Fibroblast of lung (primary cell): ENCODE data around the gene TENT5A. TPM values are rescaled to one million over a fixed set of nuclear protein-coding genes. Genes with fewer than 3 reads are reported as not detected.

Source experiments
- DNase-seq, 2 donors: peaks; one replicate each; pipeline versions ENCODE4 v3.0.0 to v3.0.0-alpha.2; 2010; ENCODE audit warnings: low read depth in 2 of 2
- H2AFZ ChIP-seq: 2 replicates; pipeline ENCODE4 v1.5.1; 2012; ENCODE audit warnings: low read length, control low read depth, inconsistent platforms
- H3K27ac ChIP-seq: 2 replicates; pipeline ENCODE4 v1.5.1; 2011; ENCODE audit warnings: low read length, control low read depth; ENCODE audit not compliant: insufficient read depth
- H3K27me3 ChIP-seq: 2 replicates; pipeline ENCODE4 v1.5.1; 2011; ENCODE audit warnings: mild to moderate bottlenecking, low read length; ENCODE audit not compliant: control insufficient read depth, insufficient read depth
- H3K36me3 ChIP-seq: 2 replicates; pipeline ENCODE4 v1.5.1; 2011; ENCODE audit warnings: low read length; ENCODE audit not compliant: control insufficient read depth, insufficient read depth
- H3K4me1 ChIP-seq: 2 replicates; pipeline ENCODE4 v1.5.1; 2011; ENCODE audit warnings: low read length; ENCODE audit not compliant: control insufficient read depth, insufficient read depth; ENCODE audit errors: extremely low read depth
- H3K4me2 ChIP-seq: 2 replicates; pipeline ENCODE4 v1.5.1; 2011; ENCODE audit warnings: low read length, control low read depth; ENCODE audit not compliant: insufficient read depth; ENCODE audit errors: extremely low read depth
- H3K4me3 ChIP-seq, 4 experiments: fragments of 200-600 bp in 1 of 4; sonication (generic) in 1 of 4; replicated peaks in 1 of 4; 2 replicates each; pipeline ENCODE4 v1.5.1; 2011 to 2016; ENCODE audit warnings: low read length in 4 of 4, low read depth in 3 of 4, mild to moderate bottlenecking in 3 of 4, control low read depth in 2 of 4, inconsistent platforms in 1 of 4, mixed read lengths in 1 of 4; ENCODE audit not compliant: insufficient read depth in 1 of 4; ENCODE audit errors: control extremely low read depth in 1 of 4
- H3K79me2 ChIP-seq: 2 replicates; pipeline ENCODE4 v1.5.1; 2012; ENCODE audit warnings: mild to moderate bottlenecking, low read length, inconsistent platforms; ENCODE audit not compliant: control insufficient read depth, insufficient read depth
- H3K9ac ChIP-seq: 2 replicates; pipeline ENCODE4 v1.5.1; 2011; ENCODE audit warnings: mild to moderate bottlenecking, low read length, control low read depth; ENCODE audit not compliant: insufficient read depth
- H3K9me3 ChIP-seq: 2 replicates; pipeline ENCODE4 v1.5.1; 2012; ENCODE audit warnings: low read depth, low read length; ENCODE audit not compliant: control insufficient read depth, insufficient read depth
- H4K20me1 ChIP-seq: 2 replicates; pipeline ENCODE4 v1.5.1; 2011; ENCODE audit warnings: low read length; ENCODE audit not compliant: control insufficient read depth, insufficient read depth; ENCODE audit errors: extremely low read depth
- EZH2 ChIP-seq: IDR thresholded peaks from 2 replicates; pipeline ENCODE4 v1.5.1; 2012; ENCODE audit warnings: low read length, control low read depth, mild to moderate bottlenecking; ENCODE audit errors: missing control alignments
- polyA plus RNA-seq, 2 donors: library from polyadenylated mRNA; depleted of rRNA in 1 of 2; stranded (reverse) in 1 of 2; unstranded in 1 of 2; fragments of >200 nt; gene quantifications; 2 replicates each; pipeline ENCODE4 v1.2.1, GENCODE V29; 2011 to 2012; ENCODE audit warnings: missing spikeins in 1 of 2
- total RNA-seq: library from RNA; depleted of rRNA; stranded (reverse); fragments of >200 nt; gene quantifications from 2 replicates; pipeline ENCODE4 v1.2.1, GENCODE V29; 2014
- TF ChIP-seq, protein P1 (sequence below), 2 donors: IDR thresholded peaks in 1 of 2; conservative IDR thresholded peaks in 1 of 2; 1 replicate in 1 of 2; 2 replicates in 1 of 2; pipeline ENCODE4 v1.5.1; 2011 to 2012; ENCODE audit warnings: low read length in 2 of 2, control low read depth in 1 of 2, inconsistent platforms in 1 of 2, low read depth in 1 of 2, mild to moderate bottlenecking in 1 of 2

TENT5A gene
- total and polyA plus RNA-seq, 2 donors (not counting 1 experiment from before 2014, with no cell fraction given): 8.3 to 24.6 TPM

DNA sequence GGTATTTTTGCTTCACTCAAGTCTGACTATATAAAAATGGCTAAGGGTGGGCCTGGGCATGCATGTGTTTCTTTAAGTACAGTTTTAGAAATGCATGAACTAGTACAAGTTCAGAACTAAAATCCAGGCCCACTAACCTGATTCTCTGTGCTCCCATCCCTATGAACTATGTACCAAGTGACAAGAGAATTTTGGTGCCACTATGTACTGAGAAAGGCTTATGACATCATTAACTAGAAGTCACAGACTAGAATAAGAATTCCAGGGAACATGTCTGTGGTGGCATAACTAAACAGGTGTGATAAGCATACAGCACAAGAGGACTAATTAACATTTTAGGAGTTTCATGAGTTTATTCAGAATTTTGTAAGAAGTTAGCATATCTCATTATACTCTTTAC, 16.1 kb downstream of the TENT5A start:
- no peaks in the 10 kb centered on the region for H4K20me1 ChIP-seq
- H3K79me2 ChIP-seq: no peaks in the 10 kb centered on the region
- H3K4me2 ChIP-seq: no peak overlapping the region
- DNase-seq: no peak
- H3K27ac ChIP-seq: no peak overlapping the region
- H3K27me3 ChIP-seq: no peaks in the 10 kb centered on the region
- H3K9ac ChIP-seq: no peak overlapping the region
- no peak overlapping the region for H3K4me3 ChIP-seq
- no peaks in the 10 kb centered on the region for H3K36me3 ChIP-seq
- no peaks in the 10 kb centered on the region for H3K9me3 ChIP-seq
- no peak for TF ChIP-seq EZH2
- TF ChIP-seq, protein P1, sequence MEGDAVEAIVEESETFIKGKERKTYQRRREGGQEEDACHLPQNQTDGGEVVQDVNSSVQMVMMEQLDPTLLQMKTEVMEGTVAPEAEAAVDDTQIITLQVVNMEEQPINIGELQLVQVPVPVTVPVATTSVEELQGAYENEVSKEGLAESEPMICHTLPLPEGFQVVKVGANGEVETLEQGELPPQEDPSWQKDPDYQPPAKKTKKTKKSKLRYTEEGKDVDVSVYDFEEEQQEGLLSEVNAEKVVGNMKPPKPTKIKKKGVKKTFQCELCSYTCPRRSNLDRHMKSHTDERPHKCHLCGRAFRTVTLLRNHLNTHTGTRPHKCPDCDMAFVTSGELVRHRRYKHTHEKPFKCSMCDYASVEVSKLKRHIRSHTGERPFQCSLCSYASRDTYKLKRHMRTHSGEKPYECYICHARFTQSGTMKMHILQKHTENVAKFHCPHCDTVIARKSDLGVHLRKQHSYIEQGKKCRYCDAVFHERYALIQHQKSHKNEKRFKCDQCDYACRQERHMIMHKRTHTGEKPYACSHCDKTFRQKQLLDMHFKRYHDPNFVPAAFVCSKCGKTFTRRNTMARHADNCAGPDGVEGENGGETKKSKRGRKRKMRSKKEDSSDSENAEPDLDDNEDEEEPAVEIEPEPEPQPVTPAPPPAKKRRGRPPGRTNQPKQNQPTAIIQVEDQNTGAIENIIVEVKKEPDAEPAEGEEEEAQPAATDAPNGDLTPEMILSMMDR (conservative IDR thresholded peaks at IDR 0.05 in 1 of 2, IDR thresholded peaks at IDR 0.05 in 1 of 2; ENCODE audit: low read depth in 1 of 2, low read length in 2 of 2): no peak
- H2AFZ ChIP-seq: no peak overlapping the region
- H3K4me1 ChIP-seq: no peaks in the 10 kb centered on the region

GRCh38 chr6:81735756-81736380, 16.6 kb downstream of the TENT5A start:
- H4K20me1 ChIP-seq: no peaks in the 10 kb centered on the region
- no peaks in the 10 kb centered on the region for H3K36me3 ChIP-seq
- TF ChIP-seq, protein P1 (conservative IDR thresholded peaks at IDR 0.05 in 1 of 2, IDR thresholded peaks at IDR 0.05 in 1 of 2; ENCODE audit: low read depth in 1 of 2, low read length in 2 of 2): no peak
- TF ChIP-seq EZH2: no peak
- no peaks in the 10 kb centered on the region for H3K4me1 ChIP-seq
- no peaks in the 10 kb centered on the region for H3K27me3 ChIP-seq
- H3K9ac ChIP-seq: no peak overlapping the region
- H3K27ac ChIP-seq: no peak overlapping the region
- H3K9me3 ChIP-seq: no peaks in the 10 kb centered on the region
- peak in 1 of 2 donors; percentile 20 for DNase-seq
- no peak overlapping the region for H3K4me3 ChIP-seq
- no peaks in the 10 kb centered on the region for H3K79me2 ChIP-seq
- no peak overlapping the region for H2AFZ ChIP-seq
- no peak overlapping the region for H3K4me2 ChIP-seq

DNA sequence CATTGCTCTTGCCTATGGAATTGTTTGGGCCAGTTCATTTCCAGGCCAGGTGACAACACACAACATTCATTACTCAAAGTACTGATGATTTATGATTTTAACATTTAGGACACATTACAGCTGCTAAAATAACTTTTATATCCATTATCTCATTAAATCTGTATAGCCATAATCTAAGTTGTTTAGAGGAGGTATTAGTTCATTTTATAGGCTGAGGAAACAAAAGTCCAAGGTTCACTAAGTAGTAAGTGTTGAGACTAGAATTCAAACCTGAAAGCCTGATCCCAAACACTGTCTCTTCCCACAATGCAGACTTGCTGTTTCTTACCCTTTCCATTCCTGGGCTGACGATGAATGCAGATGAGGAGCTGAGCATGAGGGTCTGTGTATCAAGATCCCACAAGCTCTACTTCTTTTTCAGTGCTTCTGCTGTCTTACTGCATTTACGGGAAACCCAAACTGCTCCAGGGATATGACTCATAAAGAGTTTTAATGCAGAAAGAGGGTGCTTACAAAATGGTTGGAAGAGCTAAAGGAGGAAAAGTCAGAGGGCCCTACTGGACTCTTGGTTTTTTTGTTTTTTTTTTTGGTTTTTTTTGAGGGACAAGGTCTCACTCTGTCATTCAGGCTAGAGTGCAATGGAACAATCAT, 17.9 kb downstream of the TENT5A start:
- peak in 1 of 2 donors; percentile 30 for DNase-seq
- no peaks in the 10 kb centered on the region for H3K36me3 ChIP-seq
- no peak overlapping the region for H3K27ac ChIP-seq
- no peaks in the 10 kb centered on the region for H3K27me3 ChIP-seq
- no peak overlapping the region for H3K4me2 ChIP-seq
- no peak overlapping the region for H3K9ac ChIP-seq
- H3K4me3 ChIP-seq: no peak overlapping the region
- no peaks in the 10 kb centered on the region for H3K4me1 ChIP-seq
- no peaks in the 10 kb centered on the region for H3K79me2 ChIP-seq
- no peaks in the 10 kb centered on the region for H3K9me3 ChIP-seq
- H2AFZ ChIP-seq: no peak overlapping the region
- TF ChIP-seq, protein P1 (conservative IDR thresholded peaks at IDR 0.05 in 1 of 2, IDR thresholded peaks at IDR 0.05 in 1 of 2; ENCODE audit: low read depth in 1 of 2, low read length in 2 of 2): no peak
- no peak for TF ChIP-seq EZH2
- no peaks in the 10 kb centered on the region for H4K20me1 ChIP-seq
